ENCODE measurements around the gene LILRA1. TPM values are rescaled to one million over a fixed set of nuclear protein-coding genes. Genes with fewer than 3 reads are reported as not detected.
A peak's percentile ranks its signal among the peaks of the same experiment; 100 is the strongest.
"Not testable (repeated sequence)": the region's sequence is repeated elsewhere in the genome, so short reads cannot be mapped to it uniquely, and the experiment has no call there.

LILRA1 gene
- total RNA-seq, 6 experiments from 2014 or later = 0.62 to 2.7 (median 1.0) TPM

GRCh38 chr19:54630782-54631181 is 37.4 kb downstream of the LILRA1 start:
- intact Hi-C loops (cut with DNase I) = no loop called here
- H3K36me3 ChIP-seq = no peaks in the 10 kb centered on the region
- peak overlapping the region in 1 of 3 donors; percentile 18 for H3K4me3 ChIP-seq
- H3K27me3 ChIP-seq = no peaks in the 10 kb centered on the region
- 40% methylated on average over 1 of the region's 6 CpGs for WGBS (ENCODE audit: insufficient coverage, low coverage, low lambda C conversion rate, missing lambda C conversion rate)
- H3K4me1 ChIP-seq = no peaks in the 10 kb centered on the region
- H3K27ac ChIP-seq = no peak overlapping the region
- DNase-seq (no peak), ATAC-seq (peak in 2 of 4 donors; percentile 34 to 56)
- no peak for TF ChIP-seq CTCF (IDR thresholded peaks at IDR 0.05)
- no peak for TF ChIP-seq POLR2A (IDR thresholded peaks at IDR 0.05)
- H3K9me3 ChIP-seq = no peaks in the 10 kb centered on the region

- H3K9me3 ChIP-seq; intact Hi-C loops (cut with DNase I); H3K4me3 ChIP-seq; H3K27ac ChIP-seq; H3K27me3 ChIP-seq; DNase-seq; H3K36me3 ChIP-seq; ATAC-seq; H3K4me1 ChIP-seq: not testable (repeated sequence)
- 53% methylated on average over 16 of the region's 23 CpGs for WGBS (ENCODE audit: insufficient coverage, low coverage, low lambda C conversion rate, missing lambda C conversion rate)
These were observed 38.3 kb downstream of the LILRA1 start for GRCh38 chr19:54631489-54632337.

- H3K27ac ChIP-seq; intact Hi-C loops (cut with DNase I); ATAC-seq; H3K36me3 ChIP-seq; DNase-seq; H3K27me3 ChIP-seq; H3K4me1 ChIP-seq; H3K9me3 ChIP-seq; H3K4me3 ChIP-seq: not testable (repeated sequence)
- 68% methylated on average over 10 of the region's 16 CpGs for whole genome bisulfite sequencing (ENCODE audit: insufficient coverage, low coverage, low lambda C conversion rate, missing lambda C conversion rate)
These were observed 39.1 kb downstream of the LILRA1 start for GRCh38 chr19:54632517-54632916.

- TF ChIP-seq CTCF (IDR thresholded peaks at IDR 0.05) (no peak), POLR2A (IDR thresholded peaks at IDR 0.05) (no peak)
- DNase-seq (no peak), ATAC-seq (peak in 1 of 4 donors; percentile 15)
- no peaks in the 10 kb centered on the region for H3K36me3 ChIP-seq
- H3K4me3 ChIP-seq = no peak overlapping the region
- intact Hi-C loops (cut with DNase I) = no loop called here
- H3K27me3 ChIP-seq = no peaks in the 10 kb centered on the region
- H3K4me1 ChIP-seq = no peaks in the 10 kb centered on the region
- H3K27ac ChIP-seq = no peak overlapping the region
- WGBS (ENCODE audit: insufficient coverage, low coverage, low lambda C conversion rate, missing lambda C conversion rate) = 40% methylated on average over 2 of the region's 7 CpGs
- H3K9me3 ChIP-seq = no peaks in the 10 kb centered on the region
These were observed 40.0 kb downstream of the LILRA1 start for GRCh38 chr19:54633401-54633800.

- H3K4me1 ChIP-seq; ATAC-seq; H3K4me3 ChIP-seq; H3K27ac ChIP-seq; DNase-seq; H3K27me3 ChIP-seq; H3K36me3 ChIP-seq; intact Hi-C loops (cut with DNase I); H3K9me3 ChIP-seq: not testable (repeated sequence)
- WGBS (ENCODE audit: insufficient coverage, low coverage, low lambda C conversion rate, missing lambda C conversion rate) = 31% methylated on average over 8 of the region's 12 CpGs
These were observed 42.6 kb downstream of the LILRA1 start for GRCh38 chr19:54636081-54636480.

GRCh38 chr19:54638683-54639082 is 45.3 kb downstream of the LILRA1 start:
- Histone ChIP-seq H3K4me1 (no peaks in the 10 kb centered on the region), H3K4me3 (no peak overlapping the region), H3K27ac (no peak overlapping the region), H3K27me3 (no peaks in the 10 kb centered on the region), H3K9me3 (no peaks in the 10 kb centered on the region), H3K36me3 (no peaks in the 10 kb centered on the region)
- 86% methylated on average over 16 of the region's 18 CpGs for WGBS (ENCODE audit: insufficient coverage, low coverage, low lambda C conversion rate, missing lambda C conversion rate)
- TF ChIP-seq CTCF (IDR thresholded peaks at IDR 0.05) (no peak), POLR2A (IDR thresholded peaks at IDR 0.05) (no peak)
- ATAC-seq (no peak), DNase-seq (no peak)
- intact Hi-C loops (cut with DNase I) = no loop called here

GRCh38 chr19:54642953-54643352 is 49.5 kb downstream of the LILRA1 start:
- DNase-seq; H3K4me1 ChIP-seq; H3K4me3 ChIP-seq; H3K27ac ChIP-seq; intact Hi-C loops (cut with DNase I); H3K9me3 ChIP-seq; H3K36me3 ChIP-seq; H3K27me3 ChIP-seq: not testable (repeated sequence)
- WGBS (ENCODE audit: insufficient coverage, low coverage, low lambda C conversion rate, missing lambda C conversion rate) = 34% methylated on average over 4 of the region's 5 CpGs
- peak; percentile 21 to 65 (median 44) for ATAC-seq

GRCh38 chr19:54643583-54643982 is 50.2 kb downstream of the LILRA1 start:
- H3K9me3 ChIP-seq; H3K4me1 ChIP-seq; H3K4me3 ChIP-seq; H3K36me3 ChIP-seq; H3K27me3 ChIP-seq; intact Hi-C loops (cut with DNase I); H3K27ac ChIP-seq; DNase-seq: not testable (repeated sequence)
- 37% methylated on average over 4 of the region's 6 CpGs for WGBS (ENCODE audit: insufficient coverage, low coverage, low lambda C conversion rate, missing lambda C conversion rate)
- peak; percentile 12 to 67 (median 55) for ATAC-seq
